Iris pigment epithelial cell (primary cell): Measurements from ENCODE around the gene EPC2.
"Not testable (repeated sequence)": the region's sequence is repeated elsewhere in the genome, so short reads cannot be mapped to it uniquely, and the experiment has no call there.

Experiments used
- DNase-seq: peaks from one replicate; pipeline ENCODE4 v3.0.0-alpha.2; 2011; ENCODE audit warnings: low read depth

EPC2 gene

GRCh38 chr2:148642112-148642744 lies 2.3 kb upstream of the EPC2 start:
- DNase-seq: no peak

- DNase-seq: peak; percentile 78
Observed at GRCh38 chr2:148642891-148643416, 1.6 kb upstream of the EPC2 start.

- DNase-seq: no peak
Observed at GRCh38 chr2:148643421-148643820, 1.1 kb upstream of the EPC2 start.

DNA sequence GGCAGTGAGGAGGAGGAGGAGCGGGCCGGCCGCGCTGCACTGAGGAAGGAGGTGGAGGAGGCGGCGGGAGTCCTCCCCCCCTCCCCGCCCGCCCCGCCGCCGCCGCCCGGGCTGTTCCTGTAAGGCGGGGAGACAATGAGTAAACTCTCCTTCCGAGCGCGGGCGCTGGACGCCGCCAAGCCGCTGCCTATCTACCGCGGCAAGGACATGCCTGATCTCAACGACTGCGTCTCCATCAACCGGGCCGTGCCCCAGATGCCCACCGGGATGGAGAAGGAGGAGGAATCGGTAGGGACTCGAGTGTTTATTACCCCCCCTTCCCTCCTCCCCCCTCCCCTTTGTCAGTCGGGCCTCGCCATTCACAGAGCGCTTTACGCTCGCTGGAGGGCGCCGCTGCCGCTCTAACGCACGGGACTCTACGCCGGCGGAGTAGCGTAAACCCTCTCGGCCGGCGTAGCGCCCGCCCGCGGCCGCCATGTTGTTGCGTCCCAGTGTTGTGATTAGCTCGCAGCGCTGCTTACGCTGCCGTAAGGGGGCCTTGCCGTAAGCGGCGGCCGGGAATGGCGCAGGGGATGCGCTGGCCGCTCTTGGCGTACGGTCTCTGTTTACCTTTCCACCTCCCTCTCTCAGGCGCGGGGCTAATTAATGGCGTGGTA lies 460 bp downstream of the EPC2 start:
- DNase-seq: peak; percentile 90

GRCh38 chr2:148645539-148646230 lies 1.1 kb downstream of the EPC2 start:
- peak; percentile 95 for DNase-seq

GRCh38 chr2:148646231-148646559 lies 1.6 kb downstream of the EPC2 start:
- DNase-seq: no peak

DNA sequence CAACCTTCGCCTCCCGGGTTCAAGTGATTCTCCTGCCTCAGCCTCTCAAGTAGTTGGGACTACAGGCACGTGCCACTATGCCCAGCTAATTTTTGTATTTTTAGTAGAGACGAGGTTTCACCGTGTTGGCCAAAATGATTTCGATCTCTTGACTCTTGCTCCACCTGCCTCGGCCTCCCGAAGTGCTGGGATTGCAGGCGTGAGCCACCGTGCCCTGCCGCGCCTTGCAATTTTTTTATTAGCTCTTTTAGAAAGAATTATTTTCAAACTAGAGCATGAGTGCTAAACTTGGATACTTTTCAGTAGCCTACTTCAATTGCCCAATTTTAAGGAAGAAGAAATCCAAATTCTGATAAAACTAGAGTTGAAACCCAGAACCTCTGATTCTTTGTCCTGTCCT lies 3.2 kb downstream of the EPC2 start:
- DNase-seq: not testable (repeated sequence)

DNA sequence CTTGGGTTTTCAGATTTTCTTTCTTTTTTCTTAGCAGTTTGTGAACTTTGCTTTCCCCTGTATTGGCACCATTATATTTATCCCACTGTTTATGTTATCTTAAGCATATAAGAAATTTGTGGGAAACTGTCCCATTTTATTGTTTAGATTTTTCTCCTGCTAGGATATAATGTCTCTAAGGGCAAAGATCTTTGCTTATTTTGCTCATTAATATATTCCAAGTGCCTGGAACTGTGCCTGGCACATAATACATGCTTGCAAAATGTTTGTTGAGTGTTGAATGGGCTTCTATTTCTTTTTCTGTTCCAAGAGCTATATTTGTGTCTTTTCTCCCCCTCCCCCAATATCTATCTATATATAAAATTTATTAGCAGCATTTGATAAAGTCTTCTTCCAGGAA lies 5.4 kb downstream of the EPC2 start:
- DNase-seq: no peak

- DNase-seq: no peak
Observed at GRCh38 chr2:148650881-148651280, 6.3 kb downstream of the EPC2 start.

DNA sequence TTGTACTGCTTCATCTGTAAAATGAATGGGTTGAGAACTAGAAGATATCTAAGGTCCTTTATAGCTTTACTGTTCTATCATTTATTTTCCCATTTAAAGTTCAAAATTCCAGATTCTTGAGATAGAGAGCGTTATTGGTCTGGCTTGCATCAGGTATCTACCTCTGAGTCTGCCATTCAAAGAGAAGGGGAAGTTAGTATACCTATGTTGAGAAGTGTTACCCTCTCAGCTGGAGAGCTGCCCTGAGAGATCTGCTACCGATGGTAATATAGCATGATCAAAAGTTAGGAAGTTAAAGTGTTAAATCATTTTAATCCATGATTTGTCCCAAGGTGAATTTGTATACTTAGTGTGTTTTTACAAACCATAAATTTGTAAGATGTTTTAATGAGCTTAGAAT lies 7.4 kb downstream of the EPC2 start:
- DNase-seq: no peak

DNA sequence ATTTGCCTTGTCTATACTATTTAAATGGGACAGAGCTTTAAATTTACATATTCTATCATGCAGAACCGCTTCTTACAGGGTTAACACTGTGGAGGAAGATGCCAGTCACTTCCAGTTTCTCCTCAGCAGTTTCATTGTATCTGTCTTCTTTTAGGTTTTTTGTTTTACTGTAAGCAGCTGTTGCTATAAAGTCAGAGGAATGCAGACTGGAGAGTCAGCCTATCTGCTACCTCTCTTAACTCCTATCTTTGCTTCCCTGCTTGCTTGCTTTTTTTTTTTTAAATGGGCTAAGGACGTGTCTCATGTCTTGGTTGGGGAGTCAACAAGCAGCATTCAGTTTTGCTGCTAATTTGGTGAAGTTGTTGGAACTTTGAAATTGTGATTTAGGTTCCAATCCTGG lies 8.9 kb downstream of the EPC2 start:
- peak; percentile 15 for DNase-seq

DNA sequence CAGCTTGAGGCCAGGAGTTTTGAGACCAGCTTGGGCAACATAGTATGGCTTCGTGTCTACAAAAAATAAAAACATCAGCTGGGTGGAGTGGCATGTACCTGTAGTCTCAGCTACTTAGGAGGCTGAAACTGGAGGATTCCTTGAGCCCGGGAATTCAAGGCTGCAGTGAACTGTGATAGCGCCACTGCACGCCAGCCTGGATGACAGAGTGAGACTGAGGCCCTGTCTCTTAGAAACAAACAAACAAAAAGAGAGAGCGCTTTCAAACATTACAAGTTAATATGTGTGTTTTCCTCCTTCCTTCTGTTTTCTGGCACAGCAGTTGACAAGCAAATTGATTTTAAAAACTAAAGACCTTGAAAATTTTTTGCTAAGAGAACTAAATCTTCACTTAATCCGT lies 9.9 kb downstream of the EPC2 start:
- DNase-seq: no peak

DNA sequence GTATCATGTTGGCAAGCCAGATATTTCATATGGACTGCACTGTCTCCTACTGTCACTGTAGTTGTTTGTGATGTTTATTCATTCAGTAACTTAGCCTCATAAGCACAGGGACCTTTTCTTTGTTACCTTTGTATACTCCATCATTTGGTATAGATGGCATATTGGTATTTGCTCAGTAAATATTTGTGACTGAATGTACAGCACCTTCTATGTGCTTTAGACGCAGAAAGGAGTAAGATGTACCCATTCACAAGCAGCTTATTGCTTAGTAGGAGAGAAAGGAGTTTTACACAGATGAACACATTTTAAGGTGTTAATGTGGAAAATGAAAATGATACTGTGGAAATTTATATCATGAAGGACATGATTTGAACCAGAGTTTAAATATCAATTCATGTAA lies 12.0 kb downstream of the EPC2 start:
- no peak for DNase-seq

- DNase-seq: peak; percentile 79
Observed at GRCh38 chr2:148658807-148659722, 14.5 kb downstream of the EPC2 start.

DNA sequence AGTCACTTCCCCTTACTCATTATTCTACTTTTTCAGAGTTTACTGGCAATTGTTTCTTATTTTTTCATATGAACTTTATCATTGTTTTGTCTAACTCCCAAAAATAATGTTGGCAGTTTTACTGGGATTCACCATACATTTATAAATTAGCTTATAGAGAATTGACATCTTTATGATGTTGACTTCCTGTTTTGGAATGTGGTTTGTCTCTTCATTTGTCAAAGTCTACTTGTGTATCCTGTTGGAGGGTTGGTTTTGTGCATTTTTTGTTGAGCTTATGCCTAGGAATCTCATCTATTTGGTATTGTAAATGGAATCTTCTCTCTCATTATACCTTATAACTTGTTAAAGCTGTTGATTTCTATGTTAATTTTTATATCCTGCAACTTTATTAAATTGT lies 16.4 kb downstream of the EPC2 start:
- peak; percentile 18 for DNase-seq

DNA sequence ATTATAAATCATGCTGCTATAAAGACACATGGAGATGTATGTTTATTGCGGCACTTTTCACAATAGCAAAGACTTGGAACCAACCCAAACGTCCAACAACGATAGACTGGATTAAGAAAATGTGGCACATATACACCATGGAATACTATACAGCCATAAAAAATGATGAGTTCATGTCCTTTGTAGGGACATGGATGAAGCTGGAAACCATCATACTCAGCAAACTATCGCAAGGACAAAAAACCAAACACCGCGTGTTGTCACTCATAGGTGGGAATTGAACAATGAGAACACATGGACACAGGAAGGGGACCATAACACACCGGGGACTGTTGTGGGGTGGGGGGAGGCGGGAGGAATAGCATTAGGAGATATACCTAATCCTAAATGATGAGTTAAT lies 17.8 kb downstream of the EPC2 start:
- not testable (repeated sequence) for DNase-seq

GRCh38 chr2:148664229-148664628 lies 19.7 kb downstream of the EPC2 start:
- DNase-seq: no peak

- no peak for DNase-seq
Observed at GRCh38 chr2:148666555-148666954, 22.0 kb downstream of the EPC2 start.

DNA sequence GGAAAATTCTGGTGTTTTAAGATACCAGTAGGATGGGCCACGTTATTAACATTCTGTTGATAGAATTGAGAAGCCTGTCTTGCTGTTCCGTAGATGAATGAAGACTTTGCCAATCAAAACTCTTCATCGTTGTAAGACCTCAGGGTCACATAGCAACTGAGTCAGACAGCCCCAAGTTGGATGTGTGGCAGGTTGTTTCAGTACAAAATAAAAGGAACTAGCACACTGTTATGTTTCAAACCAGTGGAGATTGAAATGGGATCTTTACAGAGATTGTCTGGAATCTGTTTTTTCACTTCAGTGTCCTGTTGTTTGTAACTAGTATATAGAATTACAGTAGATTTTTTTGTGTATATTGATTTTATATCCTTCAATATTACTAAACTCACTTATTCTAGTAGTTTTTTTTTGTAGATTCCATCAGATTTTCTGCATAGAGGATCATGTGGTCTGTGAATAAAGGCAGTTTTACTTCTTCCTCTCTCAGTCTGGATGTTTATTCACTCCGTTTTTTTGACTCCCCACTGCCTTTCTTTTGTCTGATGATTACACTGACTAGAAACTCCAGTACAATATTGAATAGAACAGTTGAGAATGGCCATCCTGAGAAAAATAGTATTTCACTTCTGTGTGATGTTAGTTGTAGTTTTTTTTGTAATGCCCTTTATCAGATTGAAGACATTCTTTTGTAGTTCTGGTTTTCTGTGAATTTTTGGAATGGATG lies 22.7 kb downstream of the EPC2 start:
- DNase-seq: peak; percentile 45

- peak; percentile 31 for DNase-seq
Observed at GRCh38 chr2:148670773-148671172, 26.2 kb downstream of the EPC2 start.
